Peyer's patch (tissue), 4 donors: ENCODE measurements around the gene CCT2.

ENCODE experiments used
- CTCF ChIP-seq, 6 experiments: fragments of 450-650 bp in 4 of 6; fragments of 200-600 bp in 2 of 6; sonication (generic) in 1 of 6; IDR thresholded peaks; one replicate each; pipeline ENCODE4 v1.5.1; 2017 to 2019; ENCODE audit warnings: antibody characterized with exemption in 6 of 6, mild to moderate bottlenecking in 3 of 6, moderate library complexity in 1 of 6
- POLR2A ChIP-seq, 2 donors: fragments of 450-650 bp; IDR thresholded peaks; one replicate each; pipeline ENCODE4 v1.5.1; 2017; ENCODE audit warnings: antibody characterized with exemption in 2 of 2, mild to moderate bottlenecking in 2 of 2, moderate library complexity in 2 of 2

GRCh38 chr12:69620077-69620476 lies 34.8 kb downstream of the CCT2 start:
- TF ChIP-seq CTCF (IDR thresholded peaks at IDR 0.05) = no peak
- TF ChIP-seq POLR2A (IDR thresholded peaks at IDR 0.05) = no peak
